AG09319 (cell line): ENCODE data around the gene OGFOD1.

ENCODE experiments used
- DNase-seq: peaks from one replicate; pipeline ENCODE4 v3.0.0-alpha.2; 2010; ENCODE audit warnings: low read depth; ENCODE audit errors: extremely low read depth
- TF ChIP-seq, protein P1 (sequence below): IDR thresholded peaks from 2 replicates; pipeline ENCODE4 v1.5.1; 2011; ENCODE audit warnings: low read depth, mild to moderate bottlenecking, inconsistent platforms, low read length, moderate library complexity

The OGFOD1 gene

DNA sequence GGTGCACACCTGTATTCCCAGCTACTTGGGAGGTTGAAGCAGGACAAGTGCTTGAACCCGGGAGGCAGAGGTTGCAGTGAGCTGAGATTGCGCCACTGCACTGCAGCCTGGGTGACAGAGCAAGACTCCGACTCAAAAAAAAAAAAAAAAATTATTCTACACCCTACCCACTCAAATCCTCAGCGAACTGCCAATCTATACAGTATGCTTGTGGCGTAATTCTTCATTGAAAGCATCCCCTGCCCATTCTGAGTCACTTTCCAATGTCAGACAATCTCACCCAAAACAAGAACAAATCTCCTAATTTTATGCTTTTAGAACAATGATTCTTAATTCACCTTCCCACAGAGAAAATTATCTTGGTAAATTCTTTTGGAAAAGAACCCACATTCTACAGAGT, 38.0 kb upstream of the OGFOD1 start:
- TF ChIP-seq, protein P1, sequence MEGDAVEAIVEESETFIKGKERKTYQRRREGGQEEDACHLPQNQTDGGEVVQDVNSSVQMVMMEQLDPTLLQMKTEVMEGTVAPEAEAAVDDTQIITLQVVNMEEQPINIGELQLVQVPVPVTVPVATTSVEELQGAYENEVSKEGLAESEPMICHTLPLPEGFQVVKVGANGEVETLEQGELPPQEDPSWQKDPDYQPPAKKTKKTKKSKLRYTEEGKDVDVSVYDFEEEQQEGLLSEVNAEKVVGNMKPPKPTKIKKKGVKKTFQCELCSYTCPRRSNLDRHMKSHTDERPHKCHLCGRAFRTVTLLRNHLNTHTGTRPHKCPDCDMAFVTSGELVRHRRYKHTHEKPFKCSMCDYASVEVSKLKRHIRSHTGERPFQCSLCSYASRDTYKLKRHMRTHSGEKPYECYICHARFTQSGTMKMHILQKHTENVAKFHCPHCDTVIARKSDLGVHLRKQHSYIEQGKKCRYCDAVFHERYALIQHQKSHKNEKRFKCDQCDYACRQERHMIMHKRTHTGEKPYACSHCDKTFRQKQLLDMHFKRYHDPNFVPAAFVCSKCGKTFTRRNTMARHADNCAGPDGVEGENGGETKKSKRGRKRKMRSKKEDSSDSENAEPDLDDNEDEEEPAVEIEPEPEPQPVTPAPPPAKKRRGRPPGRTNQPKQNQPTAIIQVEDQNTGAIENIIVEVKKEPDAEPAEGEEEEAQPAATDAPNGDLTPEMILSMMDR = no peak
- no peak for DNase-seq

DNA sequence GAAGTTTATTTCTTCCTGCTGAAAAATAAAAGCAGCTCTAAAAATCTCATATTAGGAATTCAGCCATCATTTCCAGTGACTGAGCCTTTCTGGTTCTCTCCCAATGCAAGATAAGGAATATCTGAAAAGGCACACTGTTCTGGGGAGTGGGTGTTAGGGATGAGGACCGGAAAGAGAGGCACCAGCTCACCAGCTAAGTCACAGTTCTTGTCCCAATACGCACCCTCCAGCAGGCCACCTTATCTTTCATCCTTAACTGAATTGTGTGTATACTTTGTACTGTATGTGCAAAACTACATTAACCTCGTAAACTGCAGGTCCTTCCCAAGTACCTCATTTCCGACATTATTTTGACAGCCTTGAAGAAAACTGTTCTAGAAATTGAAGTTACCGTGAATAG, 37.0 kb upstream of the OGFOD1 start:
- TF ChIP-seq, protein P1 = no peak
- no peak for DNase-seq

DNA sequence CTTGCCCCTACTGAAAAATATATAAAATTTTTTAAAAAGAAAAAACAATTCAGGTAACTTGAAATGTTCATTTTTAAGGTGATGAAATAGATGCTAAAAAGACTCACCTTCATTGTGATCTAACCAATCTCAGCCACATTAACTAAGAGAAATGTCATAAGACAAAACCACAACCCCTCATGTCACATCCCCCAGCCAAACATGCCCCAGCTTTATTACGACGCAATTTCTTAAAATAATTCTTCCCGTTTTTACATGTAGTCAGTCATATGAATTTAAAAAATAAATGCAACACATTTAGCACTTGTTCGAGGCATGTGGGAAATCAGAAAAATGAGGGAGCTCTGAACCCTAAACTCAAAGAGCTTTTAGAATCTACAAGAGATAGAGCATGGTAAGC, 35.5 kb upstream of the OGFOD1 start:
- DNase-seq = no peak
- TF ChIP-seq, protein P1 = no peak

DNA sequence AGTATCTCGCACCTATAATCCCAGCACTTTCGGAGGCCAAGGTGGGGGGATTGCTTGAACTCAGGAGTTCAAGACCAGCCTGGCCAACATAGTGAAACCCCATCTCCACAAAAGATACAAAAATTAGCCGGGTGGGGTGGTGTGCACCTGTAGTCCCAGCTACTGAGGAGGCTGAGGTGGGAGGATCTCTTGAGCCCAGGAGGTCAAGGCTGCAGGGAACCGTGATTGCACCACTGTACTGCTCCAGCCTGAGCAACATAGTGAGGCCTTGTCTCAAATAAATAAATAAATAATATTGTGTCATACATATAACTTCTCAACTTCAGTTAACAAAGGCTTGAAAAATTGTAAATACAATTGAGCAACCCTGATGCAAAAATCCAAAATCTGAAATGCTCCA, 34.2 kb upstream of the OGFOD1 start:
- DNase-seq = no peak
- TF ChIP-seq, protein P1 = no peak

DNA sequence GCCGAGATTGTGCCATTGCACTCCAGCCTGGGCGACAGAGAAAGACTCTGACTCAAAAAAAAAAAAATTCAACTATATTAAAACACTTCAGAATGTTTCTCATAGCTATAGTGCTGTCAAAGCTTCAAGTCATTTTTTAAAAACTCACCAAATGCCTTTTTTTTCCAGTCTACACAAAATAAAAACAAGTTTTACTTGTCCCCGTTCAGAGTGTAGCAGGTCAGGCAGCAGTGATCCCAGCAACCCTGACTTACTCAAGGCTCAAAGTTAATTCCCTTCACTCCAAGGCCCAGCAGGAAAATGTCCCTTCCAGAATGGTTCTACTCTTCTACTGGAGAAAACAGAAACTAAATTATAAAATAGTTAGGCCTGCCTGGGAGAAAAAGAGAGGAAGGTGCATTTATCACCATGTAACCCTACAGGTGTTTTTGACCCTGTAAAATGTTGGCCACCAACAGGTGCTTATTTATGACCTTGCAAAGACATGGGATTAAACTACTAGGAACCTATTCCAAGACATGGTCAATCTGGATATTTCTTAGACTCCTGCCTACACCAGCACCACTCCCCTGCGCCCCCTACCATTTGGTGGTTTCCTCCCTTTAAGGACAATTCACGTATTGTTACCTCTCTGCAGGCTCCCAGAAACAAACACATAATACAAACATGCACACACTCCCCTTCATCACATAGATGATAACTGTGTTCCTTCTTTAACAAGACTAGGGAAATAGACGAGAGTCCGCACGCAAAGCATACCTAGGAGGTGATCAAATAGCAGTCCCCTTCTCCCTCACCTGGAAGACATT, 31.4 kb upstream of the OGFOD1 start:
- no peak for DNase-seq
- TF ChIP-seq, protein P1 = no peak

DNA sequence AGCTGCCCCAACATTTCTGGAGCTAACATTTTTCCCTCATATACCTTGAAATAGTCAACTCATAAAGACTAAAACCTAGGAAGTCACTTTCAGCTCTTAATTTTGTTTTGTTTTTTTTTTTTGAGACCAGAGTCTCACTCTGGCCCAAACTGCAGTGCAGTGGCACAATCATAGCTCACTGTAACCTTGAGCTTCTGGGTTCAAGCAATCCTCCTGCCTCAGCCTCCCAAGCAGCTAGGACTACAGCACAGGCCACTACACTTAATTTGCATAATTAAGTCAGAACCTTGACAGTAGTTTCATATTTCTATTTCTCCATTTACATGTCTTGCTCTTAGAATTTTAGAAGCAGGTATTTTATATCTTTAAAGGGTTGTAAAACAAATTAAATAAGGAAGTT, 30.7 kb upstream of the OGFOD1 start:
- TF ChIP-seq, protein P1 = no peak
- no peak for DNase-seq

DNA sequence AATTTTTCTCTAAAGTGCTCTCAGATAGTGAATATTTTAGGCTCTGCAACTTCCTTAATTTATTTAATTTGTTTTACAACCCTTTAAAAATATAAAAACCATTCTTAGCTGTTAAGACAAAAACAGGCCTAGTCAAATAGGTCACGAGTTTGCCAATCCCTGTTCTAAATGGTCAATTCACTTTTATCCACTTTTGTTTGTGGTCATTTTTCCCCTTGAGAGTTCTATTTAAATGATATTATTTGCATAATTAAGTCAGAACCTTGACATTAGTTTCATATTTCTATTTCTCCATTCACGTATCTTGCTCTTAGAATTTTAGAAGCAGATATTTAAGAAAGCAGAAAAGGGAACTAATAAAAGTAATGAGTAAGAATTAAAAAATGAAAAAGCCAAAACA, 30.0 kb upstream of the OGFOD1 start:
- DNase-seq = no peak

More for the DNA sequence above, 30.0 kb upstream of the OGFOD1 start:
- TF ChIP-seq, protein P1 = no peak
